ENCODE results near the gene COL26A1.

Gene COL26A1

DNA sequence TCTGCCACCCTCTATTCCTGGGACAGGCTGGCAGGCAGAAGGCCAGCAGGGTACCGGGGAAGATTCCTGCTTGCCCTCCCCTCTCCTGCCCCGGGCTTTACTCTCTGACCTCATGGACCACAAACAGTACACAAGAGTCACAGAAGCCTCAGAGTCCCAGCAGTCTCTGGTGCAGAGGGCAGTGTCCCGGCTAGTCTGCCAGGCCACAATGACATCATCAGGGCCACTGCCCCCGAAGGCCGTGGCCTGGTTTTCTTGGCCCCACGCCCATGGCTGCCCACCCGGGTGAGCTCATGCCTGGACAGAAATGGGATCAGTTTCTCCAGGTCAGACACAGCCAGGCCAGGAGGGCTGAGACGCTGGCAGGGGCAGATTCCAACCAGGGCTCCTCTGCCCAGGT, 174.5 kb downstream of the COL26A1 start:
- no peak for DNase-seq

DNA sequence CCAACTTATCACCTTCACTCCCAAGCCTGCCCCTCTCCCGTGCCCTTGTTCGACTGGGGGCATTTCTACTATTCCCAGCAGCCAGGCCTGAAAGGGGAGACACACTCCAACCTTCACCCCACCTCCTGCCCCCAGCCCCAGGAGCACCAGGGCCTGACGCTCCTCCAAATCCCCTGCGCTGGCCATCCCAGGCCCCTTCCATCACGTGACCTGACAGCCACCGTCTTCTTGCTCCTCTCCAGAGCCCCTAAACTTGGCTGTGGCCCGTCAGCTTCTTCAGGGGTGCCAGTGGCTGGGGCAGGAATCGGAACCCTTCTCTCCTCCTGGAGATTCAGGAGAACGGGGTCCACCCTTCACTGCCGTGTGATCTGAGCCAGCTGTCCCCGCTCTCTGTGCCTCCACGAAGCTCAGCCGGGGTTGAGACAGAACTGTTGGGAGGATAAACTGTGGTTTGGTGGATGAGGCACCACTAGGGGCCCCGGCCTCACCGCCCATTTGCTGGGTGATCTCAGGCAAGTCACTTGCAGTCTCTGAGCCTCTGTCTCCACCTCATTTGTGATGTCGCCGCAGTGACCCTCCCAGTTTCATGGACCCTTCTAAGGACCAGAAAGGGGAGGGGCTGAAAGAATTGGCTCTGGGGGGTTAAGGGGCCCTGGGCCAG, 175.4 kb downstream of the COL26A1 start:
- no peak for DNase-seq

DNA sequence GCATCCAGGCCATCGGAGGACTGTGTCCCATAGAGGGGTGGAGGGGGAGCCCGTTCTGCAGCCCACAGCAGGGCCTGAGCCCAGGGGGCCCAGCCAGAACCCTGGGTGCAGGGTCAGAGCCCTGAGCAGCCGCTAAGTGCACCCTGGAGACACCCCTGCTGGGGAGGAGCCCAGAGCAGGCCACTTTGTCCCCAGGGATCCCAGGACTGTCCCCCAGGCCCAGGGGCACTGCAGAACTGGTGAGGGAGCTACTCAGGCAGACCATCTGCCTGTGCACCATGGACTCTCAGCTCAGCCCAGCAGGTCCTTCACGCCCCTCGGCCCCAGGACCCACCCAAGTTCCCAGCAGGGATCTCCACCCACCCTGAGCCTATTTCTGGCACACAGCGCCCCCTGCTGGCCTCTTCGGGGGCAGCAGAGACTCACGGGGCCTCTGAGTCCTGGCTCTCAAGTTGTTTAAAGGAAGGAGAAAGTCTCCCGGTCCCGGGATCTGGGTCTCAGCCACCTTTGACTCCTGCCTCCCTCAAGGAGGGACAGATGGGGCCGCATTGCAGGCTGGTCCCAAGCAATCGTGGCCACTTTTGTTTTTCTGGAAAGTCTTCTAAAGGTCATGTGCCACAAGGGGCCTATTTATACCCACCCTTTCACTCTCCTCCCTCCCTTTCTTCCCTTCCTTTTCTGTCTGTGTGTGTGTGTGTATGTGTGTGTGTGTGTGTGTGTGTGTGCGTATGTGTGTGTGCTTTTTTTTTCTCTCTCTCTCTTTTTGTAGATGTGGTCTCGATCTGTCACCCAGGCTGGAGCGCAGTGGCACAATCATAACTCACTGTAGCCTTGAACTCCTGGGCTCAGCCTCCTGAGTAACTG, 176.2 kb downstream of the COL26A1 start:
- DNase-seq = peak; percentile 22

DNA sequence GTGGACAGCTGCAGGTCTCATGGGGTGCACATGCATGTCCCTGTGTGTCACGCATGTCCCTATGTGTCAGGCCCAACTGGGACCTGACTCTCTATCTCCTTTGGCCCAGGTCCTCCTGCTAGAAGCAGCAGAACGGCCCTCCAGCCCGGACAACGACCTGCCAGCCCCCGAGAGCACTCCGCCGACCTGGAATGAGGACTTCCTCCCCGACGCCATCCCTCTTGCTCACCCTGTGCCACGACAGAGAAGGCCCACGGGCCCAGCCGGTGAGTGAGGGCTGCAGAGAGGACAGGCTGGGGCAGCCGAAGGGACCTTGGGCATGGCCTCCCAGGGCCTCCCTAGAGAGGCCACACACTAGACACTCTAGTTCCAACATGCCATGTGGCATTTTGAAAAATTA, 177.1 kb downstream of the COL26A1 start:
- DNase-seq = no peak

DNA sequence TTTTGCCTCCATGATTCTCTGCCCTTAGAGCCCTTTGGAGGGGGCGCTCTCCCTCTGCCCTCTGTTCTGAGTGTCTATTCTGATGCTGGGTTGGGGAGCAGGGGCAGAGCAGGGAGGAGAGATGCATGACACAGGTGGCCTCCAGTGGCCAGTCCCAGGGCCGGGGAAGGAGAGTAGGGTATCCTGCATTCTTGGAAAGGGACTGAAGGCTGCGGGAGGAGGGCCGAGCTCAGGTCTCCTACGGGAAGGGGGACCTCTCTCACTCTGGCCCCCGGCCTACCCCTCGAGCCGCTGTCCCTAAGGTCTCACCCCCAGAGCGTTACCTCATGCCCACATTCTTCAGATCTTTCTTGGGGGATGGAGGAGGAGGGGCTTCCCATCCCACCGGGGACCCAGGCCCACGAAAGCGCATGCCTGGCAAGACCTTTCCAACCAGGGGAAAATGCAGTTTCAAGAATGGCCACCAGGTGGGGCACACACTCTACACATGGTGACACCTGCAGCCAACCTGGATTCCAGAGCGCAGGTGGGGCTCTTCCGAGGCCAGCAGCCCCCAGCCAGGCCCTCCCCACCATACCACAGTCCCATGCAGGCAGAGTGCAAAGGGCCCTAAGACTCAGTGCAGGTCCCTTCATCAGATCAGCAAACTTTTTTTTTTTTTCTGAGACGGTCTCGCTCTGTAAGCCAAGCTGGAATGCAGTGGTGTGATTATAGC, 180.0 kb downstream of the COL26A1 start:
- DNase-seq = peak; percentile 73

DNA sequence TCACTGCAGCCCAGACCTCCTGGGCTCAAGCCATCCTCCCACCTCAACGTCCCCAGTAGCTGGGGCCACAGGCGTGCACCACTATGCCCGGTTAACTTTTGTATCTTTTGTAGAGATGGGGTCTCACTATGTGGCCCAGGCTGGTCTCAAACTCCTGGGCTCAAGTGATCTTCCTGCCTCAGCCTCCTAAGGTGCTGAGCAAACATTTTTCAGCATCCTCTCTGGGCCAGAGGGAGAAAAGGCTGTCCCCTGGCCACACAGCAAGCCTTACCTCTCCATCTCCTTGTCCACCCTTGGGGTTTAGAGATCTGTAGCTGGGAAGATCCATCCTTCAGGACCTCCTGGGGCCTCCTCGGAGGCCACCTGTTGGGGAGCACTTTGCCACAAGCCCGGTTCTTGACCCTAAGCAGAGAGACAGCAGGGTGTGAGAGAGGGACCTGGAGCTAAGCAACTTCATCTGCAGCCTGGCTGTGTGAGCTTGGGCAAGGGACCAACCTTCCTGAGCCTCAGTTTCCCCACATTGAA, 180.6 kb downstream of the COL26A1 start:
- no peak for DNase-seq

DNA sequence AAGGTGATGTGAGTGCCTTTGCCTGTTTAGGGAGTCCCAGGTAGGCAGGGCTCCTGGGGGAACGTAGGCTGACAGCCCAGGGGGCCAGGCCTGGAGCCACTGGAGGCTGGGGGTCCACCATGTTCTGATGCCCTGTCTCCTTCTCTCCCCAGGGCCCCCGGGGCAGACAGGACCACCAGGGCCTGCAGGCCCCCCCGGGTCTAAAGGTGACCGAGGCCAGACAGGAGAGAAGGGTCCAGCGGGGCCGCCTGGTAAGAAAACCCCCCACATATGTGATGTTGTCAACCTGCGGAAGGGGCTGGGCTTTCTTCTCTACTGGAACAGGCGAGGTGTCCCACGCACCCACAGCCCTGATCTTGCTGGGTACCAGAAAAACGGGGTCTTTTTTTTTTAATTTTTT, 181.2 kb downstream of the COL26A1 start:
- no peak for DNase-seq

DNA sequence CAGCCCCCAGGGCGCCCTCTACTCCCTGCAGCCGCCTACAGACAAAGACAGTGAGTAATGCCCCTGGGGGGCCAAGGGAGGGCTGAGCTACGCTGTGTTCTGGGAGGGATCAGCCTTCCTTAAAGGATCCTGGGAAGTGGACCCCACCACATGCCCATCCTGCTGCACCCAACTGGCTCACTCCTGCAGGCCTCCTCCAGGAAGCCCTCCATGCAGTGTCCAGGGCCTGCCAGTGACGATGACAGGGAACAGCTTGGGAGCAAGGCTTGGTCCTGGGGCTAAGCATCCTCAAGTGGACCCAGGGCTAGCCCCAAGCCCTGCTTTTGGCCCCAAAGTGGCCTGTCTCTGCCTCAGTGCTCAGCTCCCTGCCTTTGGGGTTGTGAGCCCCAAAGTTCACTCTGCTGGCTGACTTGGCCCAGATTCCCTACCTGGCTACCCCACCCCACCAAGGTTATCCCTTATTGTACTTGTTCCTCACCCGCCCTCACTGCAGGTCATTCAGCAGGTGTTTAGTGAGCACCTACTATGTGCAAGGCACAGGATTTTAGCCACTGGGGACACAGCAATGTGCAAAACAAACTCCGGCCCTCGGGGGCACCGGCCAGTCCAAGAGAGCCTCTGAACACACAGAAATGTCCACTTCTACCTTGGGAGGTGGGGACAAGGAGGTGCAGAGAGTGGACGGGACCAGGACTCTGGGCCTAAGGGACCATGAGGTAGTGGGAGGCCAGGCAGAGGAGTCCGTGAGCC, 182.9 kb downstream of the COL26A1 start:
- no peak for DNase-seq

DNA sequence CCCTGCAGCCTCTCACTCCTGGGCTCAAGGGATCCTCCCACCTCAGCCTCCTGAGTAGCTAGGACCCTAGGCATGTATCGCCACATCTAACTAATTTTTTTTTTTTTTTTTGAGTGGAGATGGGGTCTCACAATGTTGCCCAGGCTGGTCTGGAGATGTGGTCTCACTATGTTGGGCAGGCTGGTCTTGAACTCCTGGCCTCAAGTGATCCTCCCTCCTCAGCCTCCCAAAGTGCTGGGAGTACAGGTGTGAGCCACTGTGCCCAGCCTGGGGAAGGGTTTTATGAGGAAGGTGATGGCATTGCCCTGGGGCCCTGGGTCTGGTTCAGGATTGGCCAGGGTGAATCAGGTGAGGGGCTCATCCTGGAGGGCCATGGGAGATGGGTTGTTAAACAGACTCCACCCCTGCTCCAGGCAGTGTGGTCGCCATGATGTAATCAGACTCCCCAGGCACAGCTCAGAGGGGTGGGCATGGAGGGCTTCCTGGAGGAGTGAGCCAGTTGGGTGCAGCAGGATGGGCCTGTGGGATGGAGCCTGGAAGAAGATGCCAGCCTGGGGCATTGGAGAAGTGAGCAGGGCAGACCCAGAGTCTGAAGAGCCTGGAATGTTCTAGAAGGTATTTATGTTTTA, 183.7 kb downstream of the COL26A1 start:
- DNase-seq = no peak

DNA sequence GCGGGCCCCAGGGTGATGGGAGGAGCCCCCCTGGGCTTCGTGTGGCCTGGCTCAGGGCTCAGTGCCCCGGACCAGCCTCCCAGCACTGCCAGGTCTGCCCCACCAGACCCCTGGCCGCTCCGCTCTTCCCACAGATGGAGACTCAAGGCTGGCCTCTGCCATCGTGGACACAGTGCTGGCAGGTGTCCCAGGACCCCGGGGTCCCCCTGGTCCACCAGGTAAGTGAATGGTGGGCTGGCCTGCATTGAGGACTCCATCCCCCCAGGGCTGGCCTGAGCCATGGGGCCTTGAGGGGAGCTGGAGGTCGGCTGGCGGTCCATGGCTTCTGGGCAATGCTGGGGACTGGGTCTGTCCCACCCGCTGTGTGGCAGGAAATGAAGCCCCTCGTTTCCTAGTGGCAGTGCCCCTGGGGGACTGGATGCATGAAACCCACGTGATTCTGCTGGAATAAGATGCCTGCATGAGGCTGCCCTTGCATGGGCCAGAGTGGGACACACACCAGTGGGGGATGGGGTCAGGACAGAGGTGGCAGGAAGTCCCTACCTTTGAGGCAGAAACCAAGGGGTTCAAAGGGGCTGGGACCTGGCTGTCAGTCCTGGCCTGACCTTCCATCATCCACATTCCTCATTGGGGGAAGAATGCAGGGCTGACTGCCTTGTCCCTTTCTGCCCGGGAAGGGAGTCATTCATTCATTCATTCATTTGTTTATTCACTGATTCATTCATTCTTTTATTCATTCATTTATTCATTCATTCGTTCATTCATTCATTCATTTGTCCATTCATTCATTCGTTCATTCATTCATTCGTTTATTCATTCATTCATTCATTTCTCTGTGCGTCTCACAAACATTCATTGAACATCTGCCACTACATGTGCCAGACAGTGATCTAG, 184.6 kb downstream of the COL26A1 start:
- DNase-seq = no peak

DNA sequence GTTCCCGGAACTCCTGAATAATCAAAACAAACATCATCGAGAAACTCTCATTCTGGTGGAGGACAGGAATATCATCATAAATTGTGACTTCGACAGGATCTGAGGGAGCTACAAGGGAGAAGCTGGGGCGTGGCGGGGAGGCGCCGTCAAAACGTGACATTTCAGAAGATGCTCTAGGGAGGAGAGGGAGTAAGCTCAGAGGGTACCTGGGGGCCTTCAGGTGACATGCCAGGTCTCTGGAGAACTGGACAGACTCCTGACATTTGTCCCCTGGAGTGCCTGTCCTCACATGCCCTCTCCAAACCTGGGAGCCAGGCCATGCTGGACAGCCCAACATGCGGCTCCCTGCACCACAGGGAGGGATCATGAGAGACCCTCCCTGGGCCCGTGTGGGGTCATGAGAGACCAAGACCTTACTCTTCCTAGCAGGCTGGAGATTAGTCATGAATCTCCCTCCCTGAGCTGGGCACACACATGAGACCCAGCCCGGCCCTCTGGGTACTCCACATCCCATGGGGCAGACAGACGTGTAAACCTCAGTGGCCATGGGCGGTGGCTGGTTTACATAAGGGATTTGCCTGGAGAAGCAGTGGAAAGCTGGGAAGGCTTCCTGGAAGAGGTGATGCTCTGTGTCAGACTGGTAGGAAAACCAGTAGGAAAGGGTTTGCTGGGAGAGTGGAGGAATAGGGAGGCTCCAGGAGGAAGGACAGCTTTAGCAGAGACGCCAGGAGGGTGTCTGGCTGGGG, 185.4 kb downstream of the COL26A1 start:
- DNase-seq = no peak

DNA sequence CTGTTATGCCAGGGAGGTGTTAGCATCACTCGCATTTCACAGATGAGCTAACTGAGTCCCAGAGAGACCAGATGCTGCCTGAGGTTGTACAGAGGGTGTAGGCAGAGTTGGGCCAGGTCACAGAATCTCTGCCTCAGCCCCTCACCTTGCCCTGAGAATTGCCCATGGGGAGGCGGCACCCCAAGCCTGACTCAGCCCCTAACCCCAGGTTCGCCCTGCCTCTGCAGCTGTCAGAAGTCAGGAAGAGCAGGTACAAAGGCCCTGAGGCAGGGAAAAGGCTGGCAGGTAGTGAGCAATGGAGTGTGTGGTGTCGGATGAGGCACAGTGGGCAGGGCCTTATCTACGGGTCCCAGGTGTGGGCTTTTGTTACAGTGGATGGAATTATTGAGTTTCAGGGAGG, 187.1 kb downstream of the COL26A1 start:
- DNase-seq = no peak

DNA sequence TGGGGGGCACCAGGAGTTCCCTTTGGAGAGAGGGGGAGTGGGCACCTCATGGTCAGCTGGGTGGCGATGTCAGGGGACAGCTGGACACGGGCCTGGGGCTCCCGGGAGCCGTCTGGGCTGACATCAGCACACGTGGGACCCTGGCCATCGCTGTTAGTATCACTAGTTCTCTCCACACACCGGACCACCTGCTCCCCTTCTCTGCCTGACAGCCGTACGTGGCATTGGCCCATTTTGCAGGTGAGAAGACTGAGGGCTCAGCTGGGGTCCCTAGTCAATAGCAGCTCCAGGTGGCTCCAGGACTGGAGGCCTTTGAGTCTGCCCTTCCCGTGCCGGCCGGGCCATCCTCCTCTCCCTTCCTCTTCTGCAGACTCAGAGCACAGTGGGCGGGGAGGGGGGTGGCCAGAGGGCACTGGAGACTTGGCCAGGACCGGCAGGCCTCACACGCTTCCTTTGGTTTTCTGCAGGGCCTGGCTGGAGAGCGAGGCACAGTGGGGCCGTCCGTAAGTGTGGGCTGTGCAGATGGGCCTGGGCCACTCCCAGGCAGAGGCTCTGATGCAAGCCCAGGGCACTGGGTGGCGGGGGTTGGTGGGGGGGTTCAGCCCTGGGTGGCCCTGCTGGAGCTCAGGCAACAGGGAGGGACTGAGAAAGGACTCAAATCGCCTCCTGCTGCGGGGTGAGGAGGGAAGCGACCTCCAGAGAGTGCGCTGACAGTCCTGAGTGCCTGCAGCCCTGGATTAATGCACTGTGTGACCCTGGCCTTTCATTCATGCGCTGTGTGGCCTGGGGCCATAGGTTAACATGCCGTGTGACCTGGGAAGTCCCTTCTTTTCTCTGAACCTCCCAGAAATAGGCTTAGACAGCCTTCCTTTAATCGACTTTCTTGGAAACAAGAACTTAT, 188.2 kb downstream of the COL26A1 start:
- DNase-seq = no peak

DNA sequence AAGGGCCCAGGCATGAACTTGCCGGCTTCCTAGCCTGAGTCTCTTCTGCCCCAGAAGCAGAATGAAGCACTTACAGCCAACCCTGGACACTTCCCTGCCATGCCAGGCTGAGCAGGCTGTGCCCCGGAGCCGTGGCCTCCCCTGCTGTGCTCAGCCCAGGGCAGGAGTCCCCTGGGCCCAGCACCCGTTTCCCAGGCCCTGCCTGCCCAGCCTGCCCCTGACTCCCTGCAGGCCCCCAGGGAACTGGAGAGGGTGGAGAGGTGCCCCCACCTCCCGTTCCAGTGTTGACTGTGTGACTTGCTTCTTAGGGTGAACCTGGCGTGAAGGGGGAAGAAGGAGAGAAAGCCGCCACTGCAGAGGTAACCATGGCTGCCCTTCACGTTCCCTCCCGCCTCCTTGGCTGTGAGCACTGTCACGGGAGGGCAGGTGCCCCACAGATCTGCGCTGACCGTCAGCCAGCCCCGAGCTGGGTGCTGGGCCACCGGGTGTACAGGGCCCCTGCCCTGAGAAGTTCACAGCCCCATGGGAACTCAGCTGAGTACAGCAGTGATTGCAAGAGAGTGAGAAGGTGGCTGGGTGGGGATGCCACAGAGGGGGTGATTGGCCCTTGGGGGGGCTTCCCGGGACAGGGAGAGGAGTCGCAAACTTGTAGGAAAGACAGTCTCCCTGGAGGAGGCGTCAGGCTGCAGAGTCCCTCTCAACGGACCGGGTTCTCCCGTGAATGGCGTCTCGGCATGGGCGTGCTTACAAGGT, 190.5 kb downstream of the COL26A1 start:
- no peak for DNase-seq

DNA sequence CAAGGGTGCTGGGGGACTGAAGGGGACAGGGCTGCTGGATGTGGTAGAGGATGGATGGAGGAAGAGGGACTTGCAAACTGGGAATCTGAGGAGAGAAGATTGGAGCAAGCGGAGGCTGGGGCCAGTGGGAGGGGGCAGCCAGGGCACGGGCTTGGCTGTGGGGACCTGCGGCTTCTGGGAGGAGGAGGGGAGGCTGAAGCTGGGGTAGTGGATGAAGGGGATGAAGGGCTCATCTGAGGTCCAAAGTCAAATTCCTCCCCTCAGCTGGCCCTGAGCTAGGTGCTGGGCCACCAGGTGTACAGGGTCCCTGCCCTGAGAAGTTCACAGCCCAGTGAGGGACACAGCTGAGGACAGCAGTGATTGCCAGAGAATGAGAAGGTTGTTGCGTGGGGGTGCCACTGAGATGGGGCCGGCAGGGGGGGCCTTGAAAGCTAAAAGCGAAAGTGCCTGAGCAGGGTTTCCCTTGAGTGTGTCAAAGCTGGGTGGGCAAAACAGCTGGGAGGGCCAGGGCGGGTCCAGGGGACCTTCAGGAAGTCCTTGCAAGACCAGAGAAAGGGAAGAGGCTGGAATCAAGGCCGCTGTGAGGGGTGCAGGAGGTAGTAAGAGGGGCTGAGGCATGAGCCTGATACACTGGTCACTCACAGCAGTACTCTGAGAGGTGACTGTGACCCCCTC, 191.2 kb downstream of the COL26A1 start:
- no peak for DNase-seq

DNA sequence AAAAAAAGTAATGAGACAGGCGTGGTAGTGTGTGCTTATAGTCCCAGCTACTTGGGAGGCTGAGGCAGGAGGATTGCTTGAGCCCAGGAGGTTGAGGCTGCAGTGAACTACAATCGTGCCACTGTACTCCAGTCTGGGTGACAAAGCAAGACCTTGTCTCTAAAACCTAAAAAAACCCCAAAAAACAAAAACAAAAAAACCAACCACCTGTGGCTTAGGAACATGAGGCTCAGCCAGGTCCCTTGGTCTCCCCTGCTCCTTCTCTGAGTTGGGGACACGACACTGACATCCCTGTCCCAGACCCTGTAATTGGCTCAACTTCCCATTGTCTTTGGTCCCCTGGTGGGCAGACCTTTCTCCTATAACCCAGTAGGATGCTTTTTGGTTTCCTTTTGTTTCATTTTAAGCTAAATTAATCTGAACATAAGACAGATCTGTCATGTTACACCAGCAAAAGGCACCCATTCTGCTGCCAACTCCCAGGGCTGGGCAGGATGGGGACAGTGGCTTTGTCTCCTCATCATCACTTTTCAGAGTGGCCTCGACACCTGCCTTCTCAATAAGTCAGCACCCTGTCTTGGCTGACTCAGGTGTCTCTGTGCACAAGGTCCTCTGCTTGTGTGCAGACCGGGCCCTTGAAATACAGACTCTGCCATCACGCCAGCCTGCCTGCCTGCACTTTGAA, 192.1 kb downstream of the COL26A1 start:
- no peak for DNase-seq

DNA sequence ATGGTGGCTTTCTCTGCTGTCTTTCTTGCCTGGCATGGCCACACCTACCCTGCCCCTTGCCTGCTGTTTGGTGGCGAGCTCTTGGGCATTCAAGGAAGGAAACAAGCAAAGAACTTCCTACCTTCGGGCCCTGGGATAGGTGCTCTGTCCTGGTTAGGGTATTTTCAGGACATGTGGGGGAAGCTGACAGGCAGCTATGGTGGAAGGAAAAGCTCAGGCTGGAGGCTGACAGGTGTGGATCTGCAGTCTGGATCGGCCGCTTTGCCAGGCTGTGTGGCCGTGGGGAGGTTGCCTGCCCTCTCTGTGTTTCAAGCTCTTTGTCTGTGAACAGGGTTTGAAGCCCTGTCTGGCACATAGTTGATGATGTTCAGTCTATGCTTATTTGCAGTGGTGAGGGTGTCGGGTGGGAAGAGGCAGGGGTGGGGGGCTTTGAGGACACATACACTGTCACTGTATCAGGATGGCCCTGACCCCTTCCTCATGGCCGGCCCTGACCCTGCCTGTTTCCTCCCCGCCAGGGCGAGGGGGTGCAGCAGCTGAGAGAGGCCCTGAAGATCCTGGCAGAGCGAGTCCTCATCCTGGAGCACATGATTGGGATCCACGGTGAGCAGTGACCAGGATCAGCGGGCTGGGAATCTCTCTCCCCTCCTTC, 192.7 kb downstream of the COL26A1 start:
- no peak for DNase-seq
